H1 (cell line): Measurements from ENCODE around the gene LCA5. TPM values are rescaled to one million over a fixed set of nuclear protein-coding genes. Genes with fewer than 3 reads are reported as not detected.

Experiments
- ASH2L ChIP-seq: fragments of 200-600, 300-600 bp; sonication (generic); IDR thresholded peaks from one replicate; pipeline ENCODE4 v1.7.1; 2017; ENCODE audit warnings: low read length
- CHD7 ChIP-seq: fragments of 300-600 bp; sonication (generic); IDR thresholded peaks from 2 replicates; pipeline ENCODE4 v1.7.1; 2012; ENCODE audit warnings: low read length, moderate library complexity, mild to moderate bottlenecking, inconsistent platforms; ENCODE audit not compliant: insufficient replicate concordance
- GABPA ChIP-seq: IDR thresholded peaks from 2 replicates; pipeline ENCODE4 v1.6.1; 2011; ENCODE audit warnings: mild to moderate bottlenecking, low read length, moderate library complexity, borderline replicate concordance; ENCODE audit not compliant: insufficient read depth
- HDAC2 ChIP-seq, 2 experiments: fragments of 300-600 bp in 1 of 2; sonication (generic) in 1 of 2; IDR thresholded peaks; 2 replicates each; pipeline ENCODE4 v1.6.1; 2011 to 2012; ENCODE audit warnings: low read depth in 2 of 2, low read length in 2 of 2, mild to moderate bottlenecking in 2 of 2, moderate library complexity in 2 of 2, borderline replicate concordance in 1 of 2, inconsistent platforms in 1 of 2
- JUND ChIP-seq: IDR thresholded peaks from 2 replicates; pipeline ENCODE4 v1.6.1; 2011; ENCODE audit warnings: mild to moderate bottlenecking, improper control_type of control experiment, low read length
- PHF8 ChIP-seq: fragments of 200-600 bp; sonication (generic); conservative IDR thresholded peaks from 2 replicates; pipeline ENCODE4 v1.7.1; 2012; ENCODE audit warnings: low read depth, mild to moderate bottlenecking, inconsistent platforms, low read length, moderate library complexity
- POLR2AphosphoS5 ChIP-seq: IDR thresholded peaks from 2 replicates; pipeline ENCODE4 v1.6.1; 2011; ENCODE audit warnings: low read depth, low read length
- RFX5 ChIP-seq: IDR thresholded peaks from 2 replicates; pipeline ENCODE4 v1.6.1; 2011; ENCODE audit warnings: low read depth, low read length, improper control_type of control experiment, borderline replicate concordance
- polyA plus RNA-seq, 7 experiments: library from polyadenylated mRNA; depleted of rRNA in 3 of 7; stranded (reverse) in 5 of 7; unstranded in 2 of 7; fragments of >200 nt in 5 of 7; fragments of 200-250 nt in 2 of 7; gene quantifications; 1 replicate in 5 of 7; 2 replicates in 1 of 7; 4 replicates in 1 of 7; pipeline versions ENCODE4 v1.2.1 to v1.2.3, GENCODE V29; 2011 to 2013; ENCODE audit warnings: missing spikeins in 2 of 7, mixed read lengths in 2 of 7
- total RNA-seq: library from RNA; stranded (reverse); fragmentation: NEBNext Ultra II Directional; extraction: Animal tissue kit (Norgen Biotek cat#: 25700); gene quantifications from 2 replicates; pipeline ENCODE4 v1.2.1, GENCODE V29; 2021
- TF ChIP-seq, protein P1 (sequence below): IDR thresholded peaks from 2 replicates; pipeline ENCODE4 v1.6.1; 2012; ENCODE audit warnings: inconsistent platforms

LCA5 gene
- total and polyA plus RNA-seq, 2 of the 8 experiments (the other 6 are each of a cell fraction or from before 2014, with no cell fraction given) = 0.44 to 3.6 TPM

GRCh38 chr6:79536954-79537747 lies at the start of gene LCA5 (continued):
- TF ChIP-seq CHD7 (no peak), RFX5 (no peak), GABPA (no peak), JUND (no peak), ASH2L (peak; percentile 99), POLR2AphosphoS5 (peak; percentile 84), HDAC2 (IDR thresholded peaks at IDR 0.05; ENCODE audit: borderline replicate concordance in 1 of 2, low read depth in 2 of 2, low read length in 2 of 2) (peak in 1 of 2 experiments; percentile 87; a peak in 1 of 4 replicates), PHF8 (peak; percentile 65)
- TF ChIP-seq, protein P1, sequence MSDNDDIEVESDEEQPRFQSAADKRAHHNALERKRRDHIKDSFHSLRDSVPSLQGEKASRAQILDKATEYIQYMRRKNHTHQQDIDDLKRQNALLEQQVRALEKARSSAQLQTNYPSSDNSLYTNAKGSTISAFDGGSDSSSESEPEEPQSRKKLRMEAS = peak; percentile 83
